Stimulated activated naive CD8-positive, alpha-beta T cell treated with anti-CD3 and anti-CD28 coated beads, Interleukin-15, Interleukin-2, amounts not matched to agents 100 ng/mL and 50 ng/mL, for 24 hours (primary cell): ENCODE data around the gene XXYLT1.

Experiments
- H3K27ac Mint-ChIP-seq: one replicate; pipeline ENCODE4 v1.8.0; 2021; ENCODE audit warnings: mild to moderate bottlenecking, mixed read lengths
- H3K27me3 Mint-ChIP-seq: one replicate; pipeline ENCODE4 v1.8.0; 2021; ENCODE audit warnings: mixed read lengths
- H3K36me3 Mint-ChIP-seq: one replicate; pipeline ENCODE4 v1.8.0; 2021; ENCODE audit warnings: low read depth, mixed read lengths
- H3K4me1 Mint-ChIP-seq: one replicate; pipeline ENCODE4 v1.8.0; 2021; ENCODE audit warnings: low read depth, mixed read lengths
- H3K4me3 Mint-ChIP-seq: one replicate; pipeline ENCODE4 v1.8.0; 2021; ENCODE audit warnings: mild to moderate bottlenecking, mixed read lengths
- H3K9me3 Mint-ChIP-seq: one replicate; pipeline ENCODE4 v1.8.0; 2021; ENCODE audit warnings: mixed read lengths

The XXYLT1 gene

GRCh38 chr3:195034101-195034500 is 236.9 kb downstream of the XXYLT1 start:
- no peak overlapping the region for H3K4me3 Mint-ChIP-seq
- no peaks in the 10 kb centered on the region for H3K9me3 Mint-ChIP-seq
- no peak overlapping the region for H3K27ac Mint-ChIP-seq
- H3K4me1 Mint-ChIP-seq, result no peaks in the 10 kb centered on the region
- H3K27me3 Mint-ChIP-seq, result no peaks in the 10 kb centered on the region
- no peaks in the 10 kb centered on the region for H3K36me3 Mint-ChIP-seq

GRCh38 chr3:195033531-195034091 is 237.3 kb downstream of the XXYLT1 start:
- Mint-ChIP-seq H3K4me1 (no peaks in the 10 kb centered on the region), H3K36me3 (no peaks in the 10 kb centered on the region), H3K9me3 (no peaks in the 10 kb centered on the region), H3K27me3 (no peaks in the 10 kb centered on the region), H3K27ac (no peak overlapping the region), H3K4me3 (no peak overlapping the region)

- H3K4me3 Mint-ChIP-seq, result no peak overlapping the region
- H3K27me3 Mint-ChIP-seq, result no peaks in the 10 kb centered on the region
- H3K4me1 Mint-ChIP-seq, result no peaks in the 10 kb centered on the region
- no peaks in the 10 kb centered on the region for H3K36me3 Mint-ChIP-seq
- H3K27ac Mint-ChIP-seq, result no peak overlapping the region
- H3K9me3 Mint-ChIP-seq, result no peaks in the 10 kb centered on the region
Measured at GRCh38 chr3:195032955-195033354, 238.0 kb downstream of the XXYLT1 start.

GRCh38 chr3:195032106-195032759 is 238.7 kb downstream of the XXYLT1 start:
- Mint-ChIP-seq H3K4me1 (no peaks in the 10 kb centered on the region), H3K4me3 (no peak overlapping the region), H3K36me3 (no peaks in the 10 kb centered on the region), H3K27me3 (no peaks in the 10 kb centered on the region), H3K9me3 (no peaks in the 10 kb centered on the region), H3K27ac (no peak overlapping the region)

- no peaks in the 10 kb centered on the region for H3K27me3 Mint-ChIP-seq
- no peaks in the 10 kb centered on the region for H3K9me3 Mint-ChIP-seq
- no peaks in the 10 kb centered on the region for H3K4me1 Mint-ChIP-seq
- H3K4me3 Mint-ChIP-seq, result no peak overlapping the region
- no peaks in the 10 kb centered on the region for H3K36me3 Mint-ChIP-seq
- no peak overlapping the region for H3K27ac Mint-ChIP-seq
Measured at GRCh38 chr3:195031574-195032003, 239.4 kb downstream of the XXYLT1 start.

- H3K9me3 Mint-ChIP-seq, result no peaks in the 10 kb centered on the region
- H3K36me3 Mint-ChIP-seq, result no peaks in the 10 kb centered on the region
- H3K4me1 Mint-ChIP-seq, result no peaks in the 10 kb centered on the region
- H3K27ac Mint-ChIP-seq, result no peak overlapping the region
- no peak overlapping the region for H3K4me3 Mint-ChIP-seq
- H3K27me3 Mint-ChIP-seq, result no peaks in the 10 kb centered on the region
Measured at GRCh38 chr3:195030791-195031321, 240.1 kb downstream of the XXYLT1 start.

GRCh38 chr3:195028877-195029606 is 241.9 kb downstream of the XXYLT1 start:
- no peaks in the 10 kb centered on the region for H3K36me3 Mint-ChIP-seq
- H3K27me3 Mint-ChIP-seq, result no peaks in the 10 kb centered on the region
- no peak overlapping the region for H3K4me3 Mint-ChIP-seq
- no peaks in the 10 kb centered on the region for H3K4me1 Mint-ChIP-seq
- no peaks in the 10 kb centered on the region for H3K9me3 Mint-ChIP-seq
- H3K27ac Mint-ChIP-seq, result no peak overlapping the region

GRCh38 chr3:195025884-195026200 is 245.1 kb downstream of the XXYLT1 start:
- H3K9me3 Mint-ChIP-seq, result no peaks in the 10 kb centered on the region
- H3K27me3 Mint-ChIP-seq, result peaks cover 13% of the 10 kb centered on the region
- H3K36me3 Mint-ChIP-seq, result no peaks in the 10 kb centered on the region
- H3K4me1 Mint-ChIP-seq, result no peaks in the 10 kb centered on the region
- H3K4me3 Mint-ChIP-seq, result no peak overlapping the region
- H3K27ac Mint-ChIP-seq, result no peak overlapping the region

GRCh38 chr3:195025056-195025883 is 245.7 kb downstream of the XXYLT1 start:
- peaks cover 15% of the 10 kb centered on the region for H3K27me3 Mint-ChIP-seq
- H3K4me3 Mint-ChIP-seq, result no peak overlapping the region
- H3K4me1 Mint-ChIP-seq, result no peaks in the 10 kb centered on the region
- no peaks in the 10 kb centered on the region for H3K9me3 Mint-ChIP-seq
- H3K36me3 Mint-ChIP-seq, result no peaks in the 10 kb centered on the region
- no peak overlapping the region for H3K27ac Mint-ChIP-seq

- Mint-ChIP-seq H3K4me1 (no peaks in the 10 kb centered on the region), H3K27me3 (peaks cover 22% of the 10 kb centered on the region), H3K27ac (no peak overlapping the region), H3K9me3 (no peaks in the 10 kb centered on the region), H3K36me3 (no peaks in the 10 kb centered on the region), H3K4me3 (no peak overlapping the region)
Measured at GRCh38 chr3:195023989-195024388, 247.0 kb downstream of the XXYLT1 start.

GRCh38 chr3:195023576-195023975 is 247.4 kb downstream of the XXYLT1 start:
- H3K27ac Mint-ChIP-seq, result no peak overlapping the region
- H3K9me3 Mint-ChIP-seq, result no peaks in the 10 kb centered on the region
- no peaks in the 10 kb centered on the region for H3K36me3 Mint-ChIP-seq
- H3K27me3 Mint-ChIP-seq, result peaks cover 22% of the 10 kb centered on the region
- no peak overlapping the region for H3K4me3 Mint-ChIP-seq
- H3K4me1 Mint-ChIP-seq, result no peaks in the 10 kb centered on the region

- Mint-ChIP-seq H3K27me3 (peaks cover 22% of the 10 kb centered on the region), H3K27ac (no peak overlapping the region), H3K4me1 (no peaks in the 10 kb centered on the region), H3K9me3 (no peaks in the 10 kb centered on the region), H3K4me3 (no peak overlapping the region), H3K36me3 (no peaks in the 10 kb centered on the region)
Measured at GRCh38 chr3:195021692-195022091, 249.3 kb downstream of the XXYLT1 start.

- Mint-ChIP-seq H3K36me3 (no peaks in the 10 kb centered on the region), H3K27me3 (peaks cover 22% of the 10 kb centered on the region), H3K4me1 (no peaks in the 10 kb centered on the region), H3K27ac (no peak overlapping the region), H3K4me3 (no peak overlapping the region), H3K9me3 (no peaks in the 10 kb centered on the region)
Measured at GRCh38 chr3:195020921-195021320, 250.0 kb downstream of the XXYLT1 start.

- Mint-ChIP-seq H3K36me3 (no peaks in the 10 kb centered on the region), H3K27ac (no peak overlapping the region), H3K9me3 (no peaks in the 10 kb centered on the region), H3K27me3 (peaks cover 22% of the 10 kb centered on the region), H3K4me1 (no peaks in the 10 kb centered on the region), H3K4me3 (no peak overlapping the region)
Measured at GRCh38 chr3:195020185-195020584, 250.8 kb downstream of the XXYLT1 start.

- Mint-ChIP-seq H3K9me3 (no peaks in the 10 kb centered on the region), H3K27ac (no peak overlapping the region), H3K4me1 (peaks cover 4% of the 10 kb centered on the region), H3K4me3 (no peak overlapping the region), H3K36me3 (no peaks in the 10 kb centered on the region), H3K27me3 (peaks cover 22% of the 10 kb centered on the region)
Measured at GRCh38 chr3:195019335-195019734, 251.6 kb downstream of the XXYLT1 start.
